Fibroblast of lung (primary cell): ENCODE results near the gene PRSS48. TPM values are rescaled to one million over a fixed set of nuclear protein-coding genes. Genes with fewer than 3 reads are reported as not detected.
"Not testable (repeated sequence)": the region's sequence is repeated elsewhere in the genome, so short reads cannot be mapped to it uniquely, and the experiment has no call there.

Experiments used
- DNase-seq, 2 donors: peaks; one replicate each; pipeline versions ENCODE4 v3.0.0 to v3.0.0-alpha.2; 2010; ENCODE audit warnings: low read depth in 2 of 2
- H2AFZ ChIP-seq: 2 replicates; pipeline ENCODE4 v1.5.1; 2012; ENCODE audit warnings: low read length, control low read depth, inconsistent platforms
- H3K27ac ChIP-seq: 2 replicates; pipeline ENCODE4 v1.5.1; 2011; ENCODE audit warnings: low read length, control low read depth; ENCODE audit not compliant: insufficient read depth
- H3K27me3 ChIP-seq: 2 replicates; pipeline ENCODE4 v1.5.1; 2011; ENCODE audit warnings: mild to moderate bottlenecking, low read length; ENCODE audit not compliant: control insufficient read depth, insufficient read depth
- H3K36me3 ChIP-seq: 2 replicates; pipeline ENCODE4 v1.5.1; 2011; ENCODE audit warnings: low read length; ENCODE audit not compliant: control insufficient read depth, insufficient read depth
- H3K4me1 ChIP-seq: 2 replicates; pipeline ENCODE4 v1.5.1; 2011; ENCODE audit warnings: low read length; ENCODE audit not compliant: control insufficient read depth, insufficient read depth; ENCODE audit errors: extremely low read depth
- H3K4me2 ChIP-seq: 2 replicates; pipeline ENCODE4 v1.5.1; 2011; ENCODE audit warnings: low read length, control low read depth; ENCODE audit not compliant: insufficient read depth; ENCODE audit errors: extremely low read depth
- H3K4me3 ChIP-seq, 4 experiments: fragments of 200-600 bp in 1 of 4; sonication (generic) in 1 of 4; replicated peaks in 1 of 4; 2 replicates each; pipeline ENCODE4 v1.5.1; 2011 to 2016; ENCODE audit warnings: low read length in 4 of 4, low read depth in 3 of 4, mild to moderate bottlenecking in 3 of 4, control low read depth in 2 of 4, inconsistent platforms in 1 of 4, mixed read lengths in 1 of 4; ENCODE audit not compliant: insufficient read depth in 1 of 4; ENCODE audit errors: control extremely low read depth in 1 of 4
- H3K79me2 ChIP-seq: 2 replicates; pipeline ENCODE4 v1.5.1; 2012; ENCODE audit warnings: mild to moderate bottlenecking, low read length, inconsistent platforms; ENCODE audit not compliant: control insufficient read depth, insufficient read depth
- H3K9ac ChIP-seq: 2 replicates; pipeline ENCODE4 v1.5.1; 2011; ENCODE audit warnings: mild to moderate bottlenecking, low read length, control low read depth; ENCODE audit not compliant: insufficient read depth
- H3K9me3 ChIP-seq: 2 replicates; pipeline ENCODE4 v1.5.1; 2012; ENCODE audit warnings: low read depth, low read length; ENCODE audit not compliant: control insufficient read depth, insufficient read depth
- H4K20me1 ChIP-seq: 2 replicates; pipeline ENCODE4 v1.5.1; 2011; ENCODE audit warnings: low read length; ENCODE audit not compliant: control insufficient read depth, insufficient read depth; ENCODE audit errors: extremely low read depth
- CTCF ChIP-seq, 2 donors: IDR thresholded peaks in 1 of 2; conservative IDR thresholded peaks in 1 of 2; 1 replicate in 1 of 2; 2 replicates in 1 of 2; pipeline ENCODE4 v1.5.1; 2011 to 2012; ENCODE audit warnings: low read length in 2 of 2, control low read depth in 1 of 2, inconsistent platforms in 1 of 2, low read depth in 1 of 2, mild to moderate bottlenecking in 1 of 2
- EZH2 ChIP-seq: IDR thresholded peaks from 2 replicates; pipeline ENCODE4 v1.5.1; 2012; ENCODE audit warnings: low read length, control low read depth, mild to moderate bottlenecking; ENCODE audit errors: missing control alignments
- polyA plus RNA-seq, 2 donors: library from polyadenylated mRNA; depleted of rRNA in 1 of 2; stranded (reverse) in 1 of 2; unstranded in 1 of 2; fragments of >200 nt; gene quantifications; 2 replicates each; pipeline ENCODE4 v1.2.1, GENCODE V29; 2011 to 2012; ENCODE audit warnings: missing spikeins in 1 of 2
- total RNA-seq: library from RNA; depleted of rRNA; stranded (reverse); fragments of >200 nt; gene quantifications from 2 replicates; pipeline ENCODE4 v1.2.1, GENCODE V29; 2014

The PRSS48 gene
- total and polyA plus RNA-seq, 2 donors (not counting 1 experiment from before 2014, with no cell fraction given): not detected

DNA sequence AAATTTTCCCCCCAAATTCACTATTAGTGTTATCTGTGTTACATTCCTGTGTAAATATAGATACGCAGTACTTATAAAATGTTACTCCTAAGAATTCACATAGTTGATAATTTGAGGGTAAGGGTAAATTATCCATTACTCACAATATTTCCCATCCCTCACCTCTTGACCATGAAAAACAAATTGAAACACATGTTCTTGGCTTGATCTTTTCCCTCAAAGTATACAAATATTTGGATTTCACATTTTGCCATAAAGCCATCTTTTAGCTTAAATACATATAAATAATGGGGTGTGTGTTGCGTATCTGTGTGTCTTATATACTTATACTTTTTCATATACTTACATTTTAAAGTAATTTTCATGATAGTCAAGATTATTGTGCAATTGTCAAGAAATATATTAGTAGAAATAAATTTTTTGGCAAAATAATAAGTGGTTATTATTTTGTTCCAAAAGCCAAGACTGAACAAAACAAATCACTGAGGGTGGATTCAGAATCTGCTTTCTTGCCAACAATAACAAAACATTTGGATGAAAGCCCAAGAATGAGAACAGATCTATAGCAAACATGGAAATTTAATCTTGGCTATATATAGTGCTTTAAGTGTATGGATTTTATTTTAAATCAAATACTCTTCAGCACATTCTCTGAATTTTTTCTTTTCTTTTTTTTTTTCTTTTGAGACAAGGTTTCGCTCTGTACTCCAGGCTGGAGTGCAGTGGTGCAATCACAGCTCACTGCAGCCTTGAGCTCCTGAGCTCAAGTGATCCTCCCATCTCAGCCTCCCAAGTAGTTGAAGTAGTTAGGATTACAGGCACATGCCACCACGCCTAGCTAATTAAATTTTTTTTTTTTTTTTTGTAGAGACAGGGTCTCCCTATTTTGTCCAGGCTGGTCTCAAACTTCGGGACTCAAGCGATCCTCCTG is 48.5 kb upstream of the PRSS48 start:
- H3K27ac ChIP-seq: peak overlapping the region; percentile 88
- no peaks in the 10 kb centered on the region for H3K9me3 ChIP-seq
- H2AFZ ChIP-seq: peak overlapping the region; percentile 20
- H3K79me2 ChIP-seq: no peaks in the 10 kb centered on the region
- H3K4me3 ChIP-seq: peak overlapping the region in 2 of 4 experiments; percentile 64 to 74
- peak; percentile 34 to 90 for DNase-seq
- TF ChIP-seq CTCF (conservative IDR thresholded peaks at IDR 0.05 in 1 of 2, IDR thresholded peaks at IDR 0.05 in 1 of 2; ENCODE audit: low read depth in 1 of 2, low read length in 2 of 2): no peak
- TF ChIP-seq EZH2: no peak
- no peak overlapping the region for H3K4me2 ChIP-seq
- no peaks in the 10 kb centered on the region for H3K27me3 ChIP-seq
- peaks cover 11% of the 10 kb centered on the region for H3K4me1 ChIP-seq
- no peak overlapping the region for H3K9ac ChIP-seq
- H3K36me3 ChIP-seq: no peaks in the 10 kb centered on the region
- H4K20me1 ChIP-seq: no peaks in the 10 kb centered on the region

DNA sequence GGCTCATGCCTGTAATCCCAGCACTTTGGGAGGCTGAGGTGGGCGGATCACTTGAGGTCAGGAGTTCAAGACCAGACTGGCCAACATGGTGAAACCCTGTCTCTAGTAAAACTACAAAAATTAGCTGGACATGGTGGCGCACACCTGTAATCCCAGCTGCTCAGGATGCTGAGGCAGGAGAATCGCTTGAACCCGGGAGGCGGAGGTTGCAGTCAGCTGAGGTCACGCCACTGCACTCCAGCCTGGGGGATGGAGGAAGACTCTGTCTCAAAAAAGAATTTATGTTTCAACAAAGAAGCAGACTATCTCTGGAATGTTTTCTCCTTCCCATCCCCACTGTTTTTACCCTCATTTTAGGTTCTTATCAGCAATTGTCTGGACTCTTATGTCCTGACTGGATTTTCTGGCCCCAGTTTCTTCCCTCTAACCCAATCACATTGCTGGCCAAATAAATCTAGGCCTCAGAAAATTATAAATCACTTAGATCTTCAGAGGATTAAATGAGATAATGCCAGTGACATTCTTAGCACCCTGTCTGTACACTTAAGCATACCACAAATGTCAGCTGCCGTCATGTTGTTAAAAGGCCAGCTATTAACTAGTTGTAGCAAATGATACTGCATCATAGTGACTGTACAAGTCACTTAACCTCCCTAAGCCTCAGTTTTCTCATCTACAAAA is 44.9 kb upstream of the PRSS48 start:
- TF ChIP-seq CTCF (conservative IDR thresholded peaks at IDR 0.05 in 1 of 2, IDR thresholded peaks at IDR 0.05 in 1 of 2; ENCODE audit: low read depth in 1 of 2, low read length in 2 of 2) (no peak), EZH2 (no peak)
- Histone ChIP-seq H3K9ac (no peak overlapping the region), H3K4me1 (peaks cover 7% of the 10 kb centered on the region), H3K4me2 (no peak overlapping the region), H4K20me1 (no peaks in the 10 kb centered on the region), H3K9me3 (no peaks in the 10 kb centered on the region), H3K4me3 (no peak overlapping the region), H3K79me2 (no peaks in the 10 kb centered on the region), H3K36me3 (no peaks in the 10 kb centered on the region), H3K27me3 (no peaks in the 10 kb centered on the region), H3K27ac (no peak overlapping the region), H2AFZ (no peak overlapping the region)
- DNase-seq: peak in 1 of 2 donors; percentile 73

GRCh38 chr4:151233600-151233999 is 43.4 kb upstream of the PRSS48 start:
- Histone ChIP-seq H3K4me1 (no peaks in the 10 kb centered on the region), H3K9me3 (no peaks in the 10 kb centered on the region), H3K36me3 (no peaks in the 10 kb centered on the region), H3K79me2 (no peaks in the 10 kb centered on the region), H3K4me3 (no peak overlapping the region), H3K27ac (no peak overlapping the region), H3K27me3 (no peaks in the 10 kb centered on the region), H3K4me2 (no peak overlapping the region), H4K20me1 (no peaks in the 10 kb centered on the region), H2AFZ (no peak overlapping the region), H3K9ac (no peak overlapping the region)
- TF ChIP-seq CTCF (conservative IDR thresholded peaks at IDR 0.05 in 1 of 2, IDR thresholded peaks at IDR 0.05 in 1 of 2; ENCODE audit: low read depth in 1 of 2, low read length in 2 of 2) (no peak), EZH2 (no peak)
- DNase-seq: no peak

DNA sequence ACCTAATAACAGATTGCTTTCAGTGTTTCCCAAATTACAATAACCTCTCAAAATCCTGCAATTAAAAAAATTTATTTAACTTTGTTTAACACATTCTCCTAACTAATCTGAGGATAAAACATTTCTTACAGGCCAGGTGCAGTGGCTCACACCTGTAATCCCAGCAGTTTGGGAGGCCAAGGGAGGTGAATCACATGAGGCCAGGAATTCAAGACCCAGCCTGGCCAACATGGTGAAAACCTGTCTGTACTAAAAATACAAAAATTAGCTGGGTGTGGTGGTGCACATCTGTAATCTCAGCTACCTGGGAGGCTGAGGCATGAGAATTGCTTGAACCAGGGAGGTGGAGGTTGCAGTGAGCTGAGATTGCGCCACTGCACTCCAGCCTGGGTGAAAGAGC is 41.6 kb upstream of the PRSS48 start:
- not testable (repeated sequence) for H3K9me3 ChIP-seq, DNase-seq, H4K20me1 ChIP-seq, H3K4me3 ChIP-seq, H3K36me3 ChIP-seq, H2AFZ ChIP-seq, H3K4me2 ChIP-seq, H3K4me1 ChIP-seq, H3K27me3 ChIP-seq, H3K9ac ChIP-seq, H3K27ac ChIP-seq, H3K79me2 ChIP-seq
